ENCODE data around the gene ACP4.

The ACP4 gene

GRCh38 chr19:50837300-50837699 lies 47.1 kb downstream of the ACP4 start:
- TF ChIP-seq SIN3A (IDR thresholded peaks at IDR 0.05; ENCODE audit: borderline replicate concordance, insufficient read depth, low read length) (no peak), POLR2AphosphoS5 (IDR thresholded peaks at IDR 0.05; ENCODE audit: low read depth, low read length) (no peak), REST (IDR thresholded peaks at IDR 0.05; ENCODE audit: insufficient read depth in 1 of 2, low read depth in 2 of 2, low read length in 2 of 2) (no peak), FOXP2 (optimal IDR thresholded peaks at IDR 0.05; ENCODE audit: borderline replicate concordance, extremely low read depth, extremely low read length, insufficient read depth) (no peak), TAF1 (IDR thresholded peaks at IDR 0.05; ENCODE audit: borderline replicate concordance, insufficient read depth, low read length) (no peak)

GRCh38 chr19:50838239-50838638 lies 48.0 kb downstream of the ACP4 start:
- TF ChIP-seq SIN3A (IDR thresholded peaks at IDR 0.05; ENCODE audit: borderline replicate concordance, insufficient read depth, low read length) (no peak), POLR2AphosphoS5 (IDR thresholded peaks at IDR 0.05; ENCODE audit: low read depth, low read length) (no peak), FOXP2 (optimal IDR thresholded peaks at IDR 0.05; ENCODE audit: borderline replicate concordance, extremely low read depth, extremely low read length, insufficient read depth) (no peak), REST (IDR thresholded peaks at IDR 0.05; ENCODE audit: insufficient read depth in 1 of 2, low read depth in 2 of 2, low read length in 2 of 2) (no peak), TAF1 (IDR thresholded peaks at IDR 0.05; ENCODE audit: borderline replicate concordance, insufficient read depth, low read length) (no peak)

GRCh38 chr19:50839712-50840655 lies 49.8 kb downstream of the ACP4 start:
- TF ChIP-seq REST (IDR thresholded peaks at IDR 0.05; ENCODE audit: insufficient read depth in 1 of 2, low read depth in 2 of 2, low read length in 2 of 2), result no peak

- TF ChIP-seq FOXP2 (optimal IDR thresholded peaks at IDR 0.05; ENCODE audit: borderline replicate concordance, extremely low read depth, extremely low read length, insufficient read depth), result no peak
- TF ChIP-seq REST (IDR thresholded peaks at IDR 0.05; ENCODE audit: insufficient read depth in 1 of 2, low read depth in 2 of 2, low read length in 2 of 2), result no peak
- no peak for TF ChIP-seq SIN3A (IDR thresholded peaks at IDR 0.05; ENCODE audit: borderline replicate concordance, insufficient read depth, low read length)
- no peak for TF ChIP-seq POLR2AphosphoS5 (IDR thresholded peaks at IDR 0.05; ENCODE audit: low read depth, low read length)
- TF ChIP-seq TAF1 (IDR thresholded peaks at IDR 0.05; ENCODE audit: borderline replicate concordance, insufficient read depth, low read length), result no peak
Measured at GRCh38 chr19:50842130-50842529, 51.9 kb downstream of the ACP4 start.

All from PFSK-1 (cell line).